NCI-H187 (cell line): ENCODE results near the gene RNU1-3.

ENCODE experiments used
- DNase-seq, 2 experiments: peaks; one replicate each; lab custom pipeline; 2025; lab: John Stamatoyannopoulos, UW

Gene RNU1-3

DNA sequence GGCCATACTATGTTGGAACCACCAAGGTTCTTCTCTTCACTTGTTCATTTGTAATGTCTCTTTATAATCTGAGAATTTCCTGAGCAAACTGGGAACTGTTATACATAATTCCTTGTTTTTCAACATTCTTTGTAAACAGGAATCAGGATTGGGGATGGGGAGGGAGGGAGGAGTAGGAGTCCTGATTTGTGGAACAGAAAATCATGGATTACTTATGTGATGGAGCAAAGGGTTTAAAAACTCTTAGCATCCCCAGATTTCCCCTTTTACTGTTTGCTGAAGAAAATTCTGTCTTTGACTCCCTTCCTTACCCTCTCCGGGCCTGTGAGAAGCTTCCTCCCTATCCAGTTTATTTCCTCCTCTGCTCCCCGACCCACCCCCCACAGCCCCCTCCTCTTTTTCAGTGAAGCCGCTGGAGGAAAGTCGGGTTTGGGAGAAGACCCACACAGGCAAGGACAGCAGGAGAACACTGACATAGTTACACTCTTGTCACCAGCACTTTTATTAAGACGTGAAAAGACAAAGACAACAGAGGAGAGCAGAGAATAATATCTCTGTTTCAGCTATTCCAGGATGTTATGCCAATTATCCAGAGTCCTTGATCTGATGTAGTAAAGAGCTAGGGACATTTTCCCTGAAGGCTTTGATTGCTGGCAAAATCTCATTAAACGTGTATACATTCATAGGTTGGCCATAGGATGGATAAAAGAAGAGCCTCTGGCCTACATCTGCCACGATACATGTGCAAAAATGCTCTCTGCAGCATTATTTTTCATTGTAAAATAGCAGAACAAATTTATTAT, 48.8 kb downstream of the RNU1-3 start:
- no peak for DNase-seq

DNA sequence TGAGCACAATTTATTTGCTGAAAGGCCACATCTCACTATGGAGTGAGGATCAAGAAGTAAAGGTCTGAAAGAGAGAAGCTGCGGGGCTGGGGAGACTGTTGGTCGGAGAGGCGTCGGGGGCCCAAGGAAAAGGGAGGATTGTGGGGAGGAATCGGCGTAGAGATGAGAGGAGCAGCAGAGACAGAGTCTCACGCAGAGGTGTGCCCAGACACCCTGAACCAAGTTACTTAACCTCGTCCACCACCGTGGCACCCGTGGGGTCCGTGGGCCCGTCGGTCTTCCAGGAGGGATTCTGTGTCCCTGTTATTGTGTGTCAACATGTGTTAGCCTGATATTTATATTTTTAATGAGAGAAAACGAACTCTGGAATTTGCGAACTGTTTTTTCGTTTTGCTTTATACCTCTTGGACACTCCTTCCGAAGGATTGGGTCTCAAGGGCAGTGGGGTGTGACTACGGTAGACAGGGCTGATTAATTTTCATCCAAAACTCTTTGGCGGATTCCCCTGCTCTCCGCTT, 49.6 kb downstream of the RNU1-3 start:
- DNase-seq, result no peak
